Endothelial cell (in vitro differentiated cells): ENCODE data around the gene SLAMF1. TPM values are rescaled to one million over a fixed set of nuclear protein-coding genes. Genes with fewer than 3 reads are reported as not detected.

Experiments used
- DNase-seq: peaks from one replicate; pipeline ENCODE4 v3.0.0; 2021; ENCODE audit warnings: low spot score
- H3K27ac Mint-ChIP-seq: one replicate; pipeline ENCODE4 v1.8.0; 2021; ENCODE audit warnings: mixed read lengths, inconsistent platforms; ENCODE audit not compliant: unreplicated experiment
- H3K27me3 Mint-ChIP-seq: one replicate; pipeline ENCODE4 v1.8.0; 2021; ENCODE audit warnings: mild to moderate bottlenecking, moderate library complexity, mixed read lengths, inconsistent platforms; ENCODE audit not compliant: unreplicated experiment
- H3K36me3 Mint-ChIP-seq: one replicate; pipeline ENCODE4 v1.8.0; 2021; ENCODE audit warnings: mild to moderate bottlenecking, low read depth, mixed read lengths, inconsistent platforms; ENCODE audit not compliant: unreplicated experiment
- H3K4me1 Mint-ChIP-seq: one replicate; pipeline ENCODE4 v1.8.0; 2021; ENCODE audit warnings: mild to moderate bottlenecking, mixed read lengths, inconsistent platforms; ENCODE audit not compliant: unreplicated experiment
- H3K4me3 Mint-ChIP-seq: one replicate; pipeline ENCODE4 v1.8.0; 2021; ENCODE audit warnings: mild to moderate bottlenecking, mixed read lengths, inconsistent platforms; ENCODE audit not compliant: unreplicated experiment
- H3K9me3 Mint-ChIP-seq: one replicate; pipeline ENCODE4 v1.8.0; 2021; ENCODE audit warnings: mixed read lengths, inconsistent platforms; ENCODE audit not compliant: unreplicated experiment
- total RNA-seq: library from RNA; stranded (reverse); fragmentation: NEBNext Ultra II Directional; extraction: Animal tissue kit (Norgen Biotek cat#: 25700); gene quantifications from one replicate; pipeline ENCODE4 v1.2.1, GENCODE V29; 2021; ENCODE audit not compliant: unreplicated experiment
- TF ChIP-seq, protein P1 (sequence below): fragments of 200-600 bp; sonication (generic); IDR thresholded peaks from one replicate; pipeline ENCODE4 v1.5.0; 2021; ENCODE audit warnings: antibody characterized with exemption; ENCODE audit not compliant: unreplicated experiment

Gene SLAMF1
- total RNA-seq, 1 donor from 2014 or later: not detected

DNA sequence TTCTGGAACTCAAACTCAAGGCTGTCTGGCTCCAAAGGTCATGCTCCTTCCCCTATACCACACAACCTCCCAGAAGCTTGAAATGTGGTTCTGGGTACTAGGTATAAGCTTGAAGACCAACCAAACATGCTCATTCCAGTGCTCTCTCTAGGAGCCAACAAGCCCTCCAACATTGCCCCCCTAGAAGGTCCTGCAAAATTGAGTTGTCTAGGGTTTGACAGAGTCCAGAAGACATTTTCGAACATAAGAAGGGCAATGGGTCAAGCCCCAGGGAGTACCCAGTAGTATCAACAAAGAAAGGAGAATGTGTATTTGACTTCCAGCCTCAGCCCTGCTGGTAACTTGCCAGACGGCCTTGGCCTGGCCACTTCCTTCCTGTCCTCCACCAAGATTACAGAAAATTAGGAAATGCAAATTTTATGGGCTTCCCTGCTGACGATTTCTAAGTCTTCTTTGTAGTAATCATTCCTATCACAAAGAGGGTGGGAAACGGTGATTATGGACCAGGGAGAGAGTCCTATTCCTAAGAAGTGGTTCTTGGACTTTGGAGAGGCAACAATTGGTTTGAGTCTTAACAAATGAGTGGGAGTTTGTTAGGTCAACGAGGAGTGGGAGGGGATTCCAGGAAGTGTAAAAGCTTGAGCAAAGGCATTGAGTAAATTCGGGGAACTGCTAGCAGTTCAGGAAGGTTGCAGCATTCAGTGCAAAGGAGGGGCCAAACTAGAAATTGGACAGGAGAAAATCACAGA is 18.7 kb upstream of the SLAMF1 start:
- Mint-ChIP-seq H3K9me3 (no peaks in the 10 kb centered on the region), H3K4me3 (no peak overlapping the region), H3K27ac (peak overlapping the region; percentile 48), H3K36me3 (no peaks in the 10 kb centered on the region), H3K27me3 (peaks cover 2% of the 10 kb centered on the region), H3K4me1 (peaks cover 36% of the 10 kb centered on the region)
- DNase-seq: no peak
- TF ChIP-seq, protein P1, sequence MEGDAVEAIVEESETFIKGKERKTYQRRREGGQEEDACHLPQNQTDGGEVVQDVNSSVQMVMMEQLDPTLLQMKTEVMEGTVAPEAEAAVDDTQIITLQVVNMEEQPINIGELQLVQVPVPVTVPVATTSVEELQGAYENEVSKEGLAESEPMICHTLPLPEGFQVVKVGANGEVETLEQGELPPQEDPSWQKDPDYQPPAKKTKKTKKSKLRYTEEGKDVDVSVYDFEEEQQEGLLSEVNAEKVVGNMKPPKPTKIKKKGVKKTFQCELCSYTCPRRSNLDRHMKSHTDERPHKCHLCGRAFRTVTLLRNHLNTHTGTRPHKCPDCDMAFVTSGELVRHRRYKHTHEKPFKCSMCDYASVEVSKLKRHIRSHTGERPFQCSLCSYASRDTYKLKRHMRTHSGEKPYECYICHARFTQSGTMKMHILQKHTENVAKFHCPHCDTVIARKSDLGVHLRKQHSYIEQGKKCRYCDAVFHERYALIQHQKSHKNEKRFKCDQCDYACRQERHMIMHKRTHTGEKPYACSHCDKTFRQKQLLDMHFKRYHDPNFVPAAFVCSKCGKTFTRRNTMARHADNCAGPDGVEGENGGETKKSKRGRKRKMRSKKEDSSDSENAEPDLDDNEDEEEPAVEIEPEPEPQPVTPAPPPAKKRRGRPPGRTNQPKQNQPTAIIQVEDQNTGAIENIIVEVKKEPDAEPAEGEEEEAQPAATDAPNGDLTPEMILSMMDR: no peak

DNA sequence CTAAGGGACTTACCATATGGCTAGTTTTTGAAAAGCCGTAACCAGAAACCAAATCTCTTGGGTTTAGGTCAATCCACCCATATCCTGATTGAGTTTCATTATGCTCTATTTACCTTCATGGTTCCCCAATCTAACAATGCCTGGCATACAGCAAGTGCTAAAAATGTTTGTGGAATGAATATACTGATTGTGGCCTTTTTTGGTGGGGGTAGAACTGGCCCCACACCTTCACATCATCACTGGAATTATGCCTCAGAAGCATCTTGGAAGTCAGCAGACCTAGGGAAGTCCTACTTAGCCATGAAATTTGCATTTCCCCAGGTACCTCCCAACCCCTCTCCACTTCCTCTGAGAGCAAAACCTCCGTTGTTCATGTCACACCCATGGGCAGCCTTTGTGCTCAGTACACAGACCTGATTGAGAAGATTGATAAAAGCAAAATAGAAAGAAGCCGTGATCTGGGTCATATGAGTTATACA is 17.8 kb upstream of the SLAMF1 start:
- peaks cover 32% of the 10 kb centered on the region for H3K4me1 Mint-ChIP-seq
- no peak overlapping the region for H3K4me3 Mint-ChIP-seq
- H3K27me3 Mint-ChIP-seq: peaks cover 2% of the 10 kb centered on the region
- TF ChIP-seq, protein P1: no peak
- H3K9me3 Mint-ChIP-seq: no peaks in the 10 kb centered on the region
- no peak for DNase-seq
- no peaks in the 10 kb centered on the region for H3K36me3 Mint-ChIP-seq
- no peak overlapping the region for H3K27ac Mint-ChIP-seq

GRCh38 chr1:160662910-160663309 is 16.1 kb upstream of the SLAMF1 start:
- Mint-ChIP-seq H3K4me3 (no peak overlapping the region), H3K36me3 (no peaks in the 10 kb centered on the region), H3K27me3 (peaks cover 2% of the 10 kb centered on the region), H3K4me1 (peaks cover 39% of the 10 kb centered on the region), H3K27ac (no peak overlapping the region), H3K9me3 (no peaks in the 10 kb centered on the region)
- no peak for DNase-seq
- TF ChIP-seq, protein P1: no peak

DNA sequence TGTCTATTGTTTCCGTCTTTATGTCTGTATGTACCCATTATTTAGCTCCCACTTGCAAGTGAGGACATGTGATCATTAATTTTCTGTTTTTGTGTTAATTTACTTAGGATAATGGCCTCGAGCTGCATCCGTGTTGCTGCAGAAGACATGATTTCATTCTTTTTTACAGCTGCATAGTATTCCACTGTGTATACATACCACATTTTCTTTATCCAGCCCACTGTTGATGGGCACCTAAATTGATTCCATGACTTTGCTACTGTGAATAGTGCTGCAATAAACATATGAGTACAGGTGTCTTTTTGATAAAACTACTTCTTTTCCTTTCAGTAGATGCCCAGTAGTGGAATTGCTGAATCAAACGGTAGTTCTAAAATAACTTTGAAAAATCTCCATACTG is 12.7 kb upstream of the SLAMF1 start:
- Mint-ChIP-seq H3K4me3 (no peak overlapping the region), H3K9me3 (no peaks in the 10 kb centered on the region)

GRCh38 chr1:160658814-160659193 is 12.0 kb upstream of the SLAMF1 start:
- Mint-ChIP-seq H3K36me3 (no peaks in the 10 kb centered on the region), H3K27ac (no peak overlapping the region), H3K4me3 (no peak overlapping the region), H3K27me3 (no peaks in the 10 kb centered on the region), H3K9me3 (no peaks in the 10 kb centered on the region), H3K4me1 (peaks cover 35% of the 10 kb centered on the region)
- DNase-seq: no peak
- TF ChIP-seq, protein P1: no peak

More for the DNA sequence above, 12.7 kb upstream of the SLAMF1 start:
- no peak overlapping the region for H3K27ac Mint-ChIP-seq
- H3K27me3 Mint-ChIP-seq: peaks cover 2% of the 10 kb centered on the region
- TF ChIP-seq, protein P1: no peak
- no peak for DNase-seq
- no peaks in the 10 kb centered on the region for H3K36me3 Mint-ChIP-seq
- H3K4me1 Mint-ChIP-seq: peaks cover 34% of the 10 kb centered on the region
